ENCODE data around the gene NFIA.
"Not testable (repeated sequence)": the region's sequence is repeated elsewhere in the genome, so short reads cannot be mapped to it uniquely, and the experiment has no call there.

Gene NFIA

DNA sequence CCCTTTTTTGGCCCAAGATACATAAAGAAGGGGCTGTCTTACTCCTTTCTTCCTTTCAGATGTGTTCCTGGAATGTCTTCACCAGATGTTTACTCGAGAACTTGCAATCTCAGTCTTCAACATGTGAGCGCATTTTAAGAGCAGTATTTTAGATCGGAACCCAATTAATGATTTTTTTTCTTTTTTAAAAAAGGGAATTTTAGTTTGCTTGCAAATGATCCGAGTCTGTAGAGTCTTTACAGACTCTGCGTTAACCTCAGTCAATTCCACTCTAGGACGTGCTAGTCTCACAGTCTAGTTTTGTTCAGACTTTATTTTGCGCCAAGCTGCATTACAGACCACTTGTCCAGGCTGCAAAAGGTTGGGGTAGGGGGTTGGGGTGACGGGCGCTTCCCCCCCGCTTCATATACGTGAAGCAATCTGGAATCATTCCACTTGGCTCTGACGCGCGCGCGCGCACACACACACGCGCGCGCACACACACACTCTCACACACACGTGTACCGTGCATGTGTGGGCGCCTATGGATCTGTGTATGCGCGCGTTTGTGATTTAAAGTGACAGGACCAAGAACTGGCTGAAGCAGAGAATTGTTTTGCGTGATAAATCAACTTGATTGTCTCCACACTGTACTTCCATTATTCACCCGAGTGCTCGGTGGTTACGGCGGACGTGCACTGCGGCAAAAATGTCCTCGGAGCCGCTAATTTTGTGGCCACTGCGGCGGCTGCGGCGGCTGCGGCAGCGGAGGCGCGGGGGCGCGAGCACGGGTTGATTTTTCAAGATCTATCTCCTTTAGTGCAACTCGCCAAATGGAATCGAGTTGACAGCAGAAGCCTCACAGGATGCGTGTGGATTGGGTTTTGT lies 25.6 kb upstream of the NFIA start:
- intact Hi-C loops (cut with DNase I): loop anchor here (2.0 to 10.0 kb wide), 2 partner anchors 20 to 218 kb away; no protein-coding TSS in a partner anchor
- peak in 9 of 10 donors; percentile 46 to 92 (median 62) for DNase-seq

DNA sequence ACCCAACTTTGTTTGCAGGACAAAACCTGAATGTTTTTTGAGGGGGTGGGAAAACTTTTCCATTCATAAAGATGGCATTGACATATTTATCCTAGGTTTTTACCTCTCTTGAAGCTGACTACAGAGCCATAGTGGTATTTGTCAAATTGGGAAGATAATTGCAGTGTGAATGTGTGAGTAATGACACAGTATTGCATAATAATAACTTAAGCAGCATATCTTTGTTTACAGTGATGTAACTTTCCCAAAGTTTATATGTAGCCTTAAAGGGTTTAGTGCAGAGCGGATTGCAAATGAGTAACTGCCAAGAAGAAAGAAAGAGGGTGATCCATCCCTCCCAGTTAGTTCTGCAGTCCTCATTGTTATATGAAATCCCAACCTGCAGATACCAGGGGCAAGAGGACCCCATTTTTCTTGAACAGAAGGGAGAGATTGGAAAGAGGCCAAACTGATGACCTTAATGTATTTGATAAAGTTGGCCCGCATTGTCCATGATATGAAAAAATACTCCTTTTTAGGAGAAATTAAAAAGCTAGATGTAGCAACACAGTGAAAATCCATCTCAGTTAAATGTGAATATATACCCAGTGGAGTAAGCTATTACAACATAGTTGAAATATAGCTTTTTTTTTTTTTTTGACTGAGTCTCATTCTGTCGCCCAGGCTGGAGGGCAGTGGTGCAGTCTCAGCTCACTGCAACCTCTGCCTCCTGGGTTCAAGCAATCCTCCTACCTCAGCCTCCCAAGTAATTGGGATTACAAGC lies 23.7 kb upstream of the NFIA start:
- intact Hi-C loops (cut with DNase I): loop anchor here (10.0 kb wide), 1 partner anchor 216 kb away; no protein-coding TSS in a partner anchor
- DNase-seq: no peak

DNA sequence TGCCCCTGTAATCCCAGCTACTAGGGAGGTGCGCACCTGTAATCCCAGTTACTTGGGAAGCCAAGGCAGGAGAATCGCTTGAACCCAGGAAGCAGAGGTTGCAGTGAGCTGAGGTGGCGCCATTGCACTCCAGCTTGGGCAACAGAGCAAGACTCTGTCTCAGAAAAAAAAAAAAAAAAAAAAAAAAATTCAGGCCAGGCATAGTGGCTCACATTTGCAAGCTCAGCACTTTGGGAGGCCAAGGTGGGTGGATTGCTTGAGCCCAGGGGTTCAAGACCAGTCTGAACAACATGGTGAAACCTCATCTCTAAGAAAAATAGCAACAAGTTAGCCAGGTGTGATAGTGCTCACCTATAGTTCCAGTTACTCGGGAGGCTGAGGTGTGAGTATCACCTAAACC lies 20.8 kb upstream of the NFIA start:
- DNase-seq; intact Hi-C loops (cut with DNase I): not testable (repeated sequence)

GRCh38 chr1:61064673-61065072 lies 17.7 kb upstream of the NFIA start:
- DNase-seq: no peak
- intact Hi-C loops (cut with DNase I): no loop called here

DNA sequence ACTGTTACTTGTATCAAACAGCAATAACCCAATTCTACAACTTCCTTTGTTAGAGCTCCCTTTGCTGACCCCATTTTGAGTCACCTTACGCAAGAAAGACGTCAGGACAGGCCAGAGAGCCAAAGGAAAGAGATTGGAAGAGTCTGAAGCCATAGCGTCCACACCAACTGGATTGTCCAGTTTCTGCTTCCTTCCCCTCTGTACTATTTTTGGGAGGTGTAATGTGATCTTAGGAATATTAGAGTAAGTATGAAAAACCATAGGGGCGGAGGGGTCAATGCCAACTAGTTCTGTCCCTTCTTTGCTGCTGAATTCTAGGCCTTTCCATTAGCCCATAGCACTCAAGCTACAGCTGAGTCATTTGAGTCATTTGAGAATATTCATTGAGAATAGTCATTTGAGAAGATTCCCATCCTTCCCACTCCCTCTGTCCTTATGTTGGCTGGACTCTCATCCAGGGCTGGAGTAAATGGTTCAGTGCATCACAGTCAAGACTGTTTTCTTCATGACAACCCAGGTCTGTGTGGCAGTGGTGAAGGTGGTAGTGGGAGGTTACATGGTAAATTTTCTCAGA lies 14.8 kb upstream of the NFIA start:
- intact Hi-C loops (cut with DNase I): no loop called here
- DNase-seq: no peak

GRCh38 chr1:61070054-61070453 lies 12.3 kb upstream of the NFIA start:
- no peak for DNase-seq
- intact Hi-C loops (cut with DNase I): no loop called here

DNA sequence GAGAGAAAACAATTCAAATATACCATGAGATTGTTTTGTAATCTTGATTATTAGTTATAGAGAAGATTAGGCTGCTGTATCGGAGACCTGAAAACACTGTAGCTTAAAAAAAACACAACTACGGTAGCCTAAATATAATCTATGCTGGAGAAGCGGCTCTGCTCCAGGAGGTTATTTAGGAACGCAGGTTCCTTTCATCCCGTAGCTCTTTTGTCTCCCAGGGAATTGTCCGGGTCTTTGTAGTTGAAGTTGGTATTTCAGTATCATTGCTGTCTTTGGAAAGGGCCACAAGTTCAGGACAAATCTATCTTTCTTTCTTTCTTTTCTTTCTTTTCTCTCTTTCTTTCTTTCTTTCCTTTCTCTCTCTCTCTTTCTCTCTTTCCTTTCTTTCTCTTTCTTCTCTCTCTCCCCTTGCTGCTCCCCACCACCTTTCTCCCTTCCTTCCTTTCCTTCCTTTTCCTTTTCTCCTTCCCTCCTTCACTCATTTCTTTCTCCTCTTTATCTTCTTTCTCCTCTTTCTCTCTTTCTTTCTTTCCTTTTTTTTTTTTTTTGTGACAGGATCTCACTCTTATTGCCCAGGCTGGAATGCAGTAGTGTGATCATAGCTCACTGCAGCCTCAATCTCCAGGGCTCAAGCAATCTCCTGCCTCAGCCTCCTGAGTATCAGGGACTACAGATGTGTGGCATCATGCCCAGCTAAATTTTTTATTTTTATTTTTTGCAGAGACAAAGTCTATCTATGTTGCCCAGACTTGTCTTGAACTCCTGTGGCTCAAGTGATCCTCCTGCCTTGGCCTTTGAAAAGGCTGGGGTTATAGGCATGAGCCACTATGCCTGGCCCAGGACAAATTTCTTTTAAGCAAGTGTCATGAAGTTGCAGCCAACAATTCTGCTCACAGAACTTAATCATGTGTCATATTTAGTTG lies 10.9 kb upstream of the NFIA start:
- intact Hi-C loops (cut with DNase I): no loop called here

DNA sequence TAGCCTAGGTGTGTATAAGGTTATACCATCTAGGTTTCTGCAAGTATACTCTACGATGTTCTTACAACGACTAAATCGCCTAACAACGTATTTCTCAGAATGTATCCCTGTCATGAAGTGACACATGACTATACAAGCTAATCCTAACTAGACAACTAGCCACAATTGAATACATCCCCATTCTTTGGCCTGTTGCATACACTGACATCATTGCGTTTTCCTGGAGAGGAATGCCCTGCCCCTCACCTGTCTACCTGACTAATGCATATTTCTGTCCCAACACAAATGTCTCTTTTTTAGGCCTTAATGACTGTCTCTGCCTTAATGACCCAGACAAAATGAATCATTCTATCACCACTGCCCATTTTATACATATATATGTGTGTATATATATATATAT lies 8.5 kb upstream of the NFIA start:
- DNase-seq: no peak
- intact Hi-C loops (cut with DNase I): no loop called here

More for the DNA sequence above, 10.9 kb upstream of the NFIA start:
- DNase-seq: no peak

GRCh38 chr1:61075833-61076232 lies 6.5 kb upstream of the NFIA start:
- intact Hi-C loops (cut with DNase I): loop anchor here (2.0 kb wide), 1 partner anchor 19 kb away; no protein-coding TSS in a partner anchor

DNA sequence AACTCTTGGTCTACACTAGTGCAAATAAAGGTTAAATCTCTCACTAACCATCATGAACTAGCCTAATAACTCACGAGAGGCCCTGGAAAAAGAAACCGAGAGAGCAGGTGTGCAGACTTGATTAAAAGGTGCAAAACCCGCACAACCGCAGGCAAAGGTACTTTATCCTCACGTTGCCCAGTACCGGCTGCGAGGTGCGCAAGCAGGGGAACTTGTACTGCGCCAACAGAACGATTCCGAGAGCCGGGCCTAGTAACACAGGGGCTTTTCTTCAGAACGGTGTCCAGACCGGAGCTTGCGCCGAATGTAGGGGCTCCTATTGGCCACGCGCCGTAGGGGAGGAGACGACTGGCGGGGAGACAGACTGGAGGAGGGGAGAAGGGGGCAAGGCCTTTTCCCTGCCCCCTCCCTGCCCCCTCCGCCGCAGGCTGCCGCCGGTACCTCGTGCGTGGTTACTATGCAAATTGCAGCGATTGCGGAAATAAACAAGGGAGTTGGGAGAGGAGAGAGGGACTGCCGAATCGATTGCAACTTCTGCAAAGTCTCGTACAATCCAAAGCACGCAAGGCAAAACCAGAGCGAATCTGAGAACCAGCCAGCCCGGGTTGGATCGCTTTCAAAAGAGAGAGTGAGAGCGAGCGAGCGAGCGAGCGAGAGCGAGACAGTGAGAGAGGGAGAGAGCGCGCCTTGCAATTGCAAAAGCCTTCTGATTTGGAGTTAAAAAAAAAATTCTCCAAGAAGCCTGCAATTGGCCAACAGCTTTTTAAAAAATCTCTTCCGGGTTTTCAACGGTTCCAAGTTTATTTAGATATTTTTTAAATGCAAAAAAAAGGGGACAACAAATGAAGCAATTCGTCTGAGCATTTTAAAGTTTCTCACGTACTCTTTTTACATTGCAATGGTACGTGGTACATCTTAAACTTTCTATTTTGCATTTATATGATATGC lies 5.4 kb upstream of the NFIA start:
- intact Hi-C loops (cut with DNase I): loop anchor here (2.0 kb wide), 1 partner anchor 20 kb away; no protein-coding TSS in a partner anchor
- DNase-seq: peak; percentile 74 to 97 (median 82)

More at GRCh38 chr1:61075833-61076232, 6.5 kb upstream of the NFIA start:
- DNase-seq: not testable (repeated sequence)

GRCh38 chr1:61077676-61078541 lies 4.5 kb upstream of the NFIA start:
- DNase-seq: peak; percentile 57 to 96 (median 78)
- intact Hi-C loops (cut with DNase I): loop anchor here (2.0 kb wide), 1 partner anchor 21 kb away; no protein-coding TSS in a partner anchor

DNA sequence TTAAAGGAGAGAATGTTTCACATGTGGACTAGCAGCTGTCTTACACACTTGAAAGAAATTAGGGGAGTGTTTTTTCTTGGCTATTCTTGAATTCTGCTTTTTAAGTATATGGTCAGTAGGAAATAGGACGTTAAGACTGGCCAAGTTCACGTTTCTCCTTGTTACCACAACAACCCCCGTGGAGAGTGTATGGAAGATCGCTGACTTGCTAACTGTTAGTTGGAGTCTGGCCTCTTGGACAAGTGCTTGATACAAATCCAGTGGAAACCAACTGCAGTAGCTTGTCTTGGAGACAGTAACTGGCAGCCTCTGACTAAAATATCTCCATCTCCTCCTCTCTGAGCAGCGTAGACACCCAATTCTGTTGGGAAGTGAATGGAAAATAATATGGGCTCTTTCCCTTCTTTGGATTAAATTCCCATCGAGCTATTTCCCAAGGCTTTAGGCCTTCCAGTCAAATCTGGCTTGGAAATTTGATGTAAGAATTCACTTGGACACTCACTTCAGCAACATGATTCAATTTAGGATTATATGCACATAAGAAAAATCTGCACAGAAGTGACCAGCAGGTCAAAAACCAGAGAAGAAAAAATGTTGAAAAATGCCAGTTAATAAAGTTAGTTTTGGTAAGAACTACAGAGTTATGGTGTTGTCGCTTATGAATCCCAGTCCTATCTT lies 3.6 kb upstream of the NFIA start:
- intact Hi-C loops (cut with DNase I): no loop called here
- no peak for DNase-seq

- DNase-seq: no peak
- intact Hi-C loops (cut with DNase I): no loop called here
Measured at GRCh38 chr1:61079296-61079897, 3.0 kb upstream of the NFIA start.

GRCh38 chr1:61079898-61080336 lies 2.4 kb upstream of the NFIA start:
- intact Hi-C loops (cut with DNase I): loop anchor here (5.0 kb wide), 2 partner anchors 102 to 192 kb away; no protein-coding TSS in a partner anchor
- peak; percentile 53 to 96 (median 68) for DNase-seq

- intact Hi-C loops (cut with DNase I): loop anchor here (5.0 kb wide), 2 partner anchors 102 to 192 kb away; no protein-coding TSS in a partner anchor
Measured at GRCh38 chr1:61080413-61081143, 1.8 kb upstream of the NFIA start.

More at GRCh38 chr1:61080413-61081143, 1.8 kb upstream of the NFIA start:
- no peak for DNase-seq
